HG02885 (cell line): ENCODE measurements around the gene APOL6.
"Not testable (repeated sequence)": the region's sequence is repeated elsewhere in the genome, so short reads cannot be mapped to it uniquely, and the experiment has no call there.

Experiments
- ATAC-seq: cut with Tn5 transposase; IDR thresholded peaks from one replicate; pipeline ENCODE4 v1.9.1; 2021; ENCODE audit warnings: mild to moderate bottlenecking; ENCODE audit not compliant: unreplicated experiment, poor library complexity

The APOL6 gene

DNA sequence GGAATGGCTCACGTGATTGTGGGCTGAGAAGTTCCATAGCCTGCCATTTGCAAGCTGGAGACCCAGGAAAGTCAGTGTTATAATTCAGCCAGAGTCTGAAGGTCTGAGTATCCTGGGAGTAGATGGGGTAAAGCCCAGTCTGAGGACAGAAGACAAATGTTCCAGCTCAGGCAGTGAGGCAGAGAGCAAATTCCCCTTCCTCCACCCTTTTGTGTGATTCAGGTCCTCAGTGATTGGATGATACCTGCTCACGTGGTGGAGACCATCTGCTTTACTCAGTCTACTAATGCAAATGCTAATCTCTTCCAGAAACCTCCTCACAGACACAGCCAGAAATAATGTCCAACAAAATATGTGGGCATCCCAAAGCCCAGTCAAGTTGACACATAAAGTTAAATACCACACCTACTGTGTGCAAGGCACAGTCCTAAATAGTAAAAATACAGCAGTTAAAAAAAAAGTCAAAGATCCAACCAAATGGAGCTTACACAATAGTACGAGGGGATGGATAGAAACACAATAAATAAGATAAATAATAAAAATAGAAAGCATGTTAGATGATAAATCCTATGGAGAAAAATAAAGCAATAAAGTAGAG is 13.2 kb upstream of the APOL6 start:
- ATAC-seq = no peak

DNA sequence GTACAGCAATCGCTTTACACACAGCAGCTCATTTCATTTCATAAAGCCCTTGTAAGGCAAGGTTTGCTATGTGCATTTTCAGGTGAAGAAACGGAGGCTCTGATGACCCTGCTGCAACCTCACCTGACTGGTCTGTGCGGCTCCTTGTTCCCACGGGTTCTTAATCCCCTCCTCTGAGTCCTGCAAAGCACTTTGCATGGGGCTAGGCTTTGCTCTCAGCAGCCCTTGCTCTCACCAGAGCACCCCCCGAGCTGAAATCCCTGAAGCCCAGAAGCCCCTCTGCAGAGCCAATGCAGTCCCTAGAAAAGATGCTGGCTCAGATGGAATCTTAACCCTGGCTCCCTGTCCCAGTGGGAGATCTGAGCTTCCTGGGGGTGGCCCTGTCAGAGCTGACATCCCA is 11.0 kb upstream of the APOL6 start:
- no peak for ATAC-seq

DNA sequence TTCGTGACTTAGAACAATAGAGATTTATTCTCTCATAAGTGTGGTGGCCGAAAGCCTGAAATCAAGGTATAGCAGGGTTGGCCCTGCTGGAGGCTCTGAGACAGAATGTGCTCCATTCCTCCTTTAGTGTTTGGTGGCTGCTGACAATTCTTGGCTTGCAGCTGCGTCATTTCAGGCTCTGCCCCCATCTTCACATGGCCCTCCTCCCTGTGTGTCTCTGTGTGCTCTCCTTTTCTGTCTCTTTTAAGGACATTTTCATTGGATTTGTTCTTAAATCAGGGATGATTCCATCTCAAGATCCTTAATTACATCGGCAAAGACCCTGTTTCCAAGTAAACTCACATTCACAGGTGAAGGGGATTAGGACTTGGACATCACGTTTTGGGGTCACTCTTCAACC is 10.2 kb upstream of the APOL6 start:
- no peak for ATAC-seq

DNA sequence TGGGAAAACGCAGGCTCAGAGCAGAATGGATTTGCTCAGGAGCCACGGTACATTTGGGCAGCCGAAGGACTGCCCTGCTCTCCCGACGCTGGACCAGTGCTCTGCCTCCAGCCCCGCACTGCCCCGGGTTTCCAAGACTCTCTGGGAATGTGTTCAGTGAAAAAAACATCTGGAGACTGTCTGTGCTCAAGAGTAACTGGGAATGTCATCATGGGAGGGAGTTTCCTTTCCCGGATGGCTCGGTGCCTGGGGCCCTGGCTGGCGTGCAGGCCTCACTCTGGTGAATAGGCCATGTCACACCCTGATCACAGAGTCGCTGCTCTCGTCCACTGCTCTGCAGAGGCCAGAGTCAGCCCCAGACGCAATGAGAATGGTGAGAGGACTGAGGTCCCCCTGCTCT is 9.8 kb upstream of the APOL6 start:
- ATAC-seq = no peak

DNA sequence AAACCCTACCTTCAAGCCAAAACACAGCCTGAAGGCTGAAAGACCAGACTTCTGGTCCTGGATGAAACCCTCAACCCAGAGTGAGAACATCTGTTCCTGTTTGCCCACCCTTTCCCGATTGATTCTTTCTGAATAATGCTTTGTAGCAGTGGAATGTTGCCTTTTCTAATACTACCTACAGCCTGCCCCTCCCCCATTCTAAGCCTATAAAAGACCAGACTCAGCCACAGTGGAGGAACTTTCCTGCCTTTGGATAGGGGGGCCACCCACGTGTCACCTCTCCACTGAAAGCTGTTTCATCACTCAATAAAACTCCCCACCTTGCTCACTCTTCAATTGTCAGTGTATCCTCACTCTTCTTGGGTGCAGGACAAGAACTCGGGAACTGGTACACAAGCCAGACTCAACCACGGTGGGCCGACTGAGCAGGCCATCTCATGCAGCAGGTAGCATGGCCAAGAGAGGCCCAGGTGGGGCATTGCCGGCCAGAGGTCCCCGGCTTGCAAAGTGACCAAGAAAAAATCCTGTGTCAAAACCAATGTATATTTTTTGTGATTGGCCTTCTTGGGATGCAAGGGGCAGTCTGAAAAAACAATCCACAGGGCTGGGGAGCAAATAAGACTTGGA is 6.6 kb upstream of the APOL6 start:
- ATAC-seq = no peak

DNA sequence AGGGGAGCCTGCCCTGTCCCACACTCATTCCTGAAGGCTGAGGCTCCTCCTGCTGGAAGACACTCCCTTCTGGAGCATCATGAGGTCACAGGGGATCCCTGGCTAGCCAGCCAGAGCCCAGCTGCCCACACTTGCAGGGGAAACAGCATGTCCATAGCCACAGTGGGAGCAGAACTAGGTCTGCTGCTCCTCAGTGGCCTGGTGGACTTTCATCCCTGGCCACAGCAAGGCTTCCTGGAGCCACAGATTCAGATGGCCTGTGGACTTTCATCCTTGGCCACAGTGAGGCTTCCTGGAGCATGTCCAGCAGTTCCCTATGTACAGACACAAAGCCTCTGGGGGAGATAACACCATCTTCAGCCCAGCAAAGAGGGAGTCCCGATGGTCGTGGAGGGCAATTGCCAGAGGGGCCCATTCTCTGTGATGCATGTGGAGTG is 5.9 kb upstream of the APOL6 start:
- ATAC-seq = no peak

DNA sequence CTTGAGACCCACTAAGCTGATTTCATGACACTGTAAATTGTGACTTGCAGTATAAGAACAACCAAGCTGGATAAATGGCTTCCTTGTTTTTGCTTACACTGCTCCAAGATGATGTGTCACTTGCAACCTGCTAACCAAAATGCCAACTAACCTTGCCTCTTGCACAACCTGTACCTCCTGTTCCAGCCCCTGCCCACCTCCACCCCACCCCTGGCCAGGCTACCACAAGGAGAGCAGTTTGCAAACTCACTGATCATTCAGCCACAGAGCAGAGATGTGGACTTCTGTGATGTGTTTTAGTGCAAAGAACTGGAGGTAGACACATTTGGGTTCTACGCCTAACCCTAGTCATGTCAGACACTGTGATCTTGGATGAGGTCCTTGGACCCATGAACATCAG is 4.3 kb upstream of the APOL6 start:
- no peak for ATAC-seq

DNA sequence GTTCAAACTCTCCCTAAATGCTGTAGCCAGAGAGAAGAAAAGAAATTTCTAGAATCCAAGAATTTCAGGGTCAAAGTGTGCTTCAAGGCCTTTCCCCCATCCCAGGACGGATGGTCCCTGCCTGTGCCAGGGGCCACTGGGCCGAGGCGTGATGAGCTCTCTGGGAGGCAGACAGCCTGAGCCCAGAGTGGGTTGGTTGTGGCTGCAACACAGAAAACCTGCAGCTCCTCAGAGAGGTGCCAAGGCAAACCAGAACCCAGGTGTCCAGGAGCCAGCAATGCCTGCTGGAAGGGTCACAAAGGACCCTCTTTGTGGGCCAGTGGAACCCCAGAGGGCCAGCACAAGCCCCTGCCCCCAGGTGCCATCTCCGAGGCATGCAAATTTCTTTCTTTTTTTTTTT is 2.6 kb upstream of the APOL6 start:
- no peak for ATAC-seq

DNA sequence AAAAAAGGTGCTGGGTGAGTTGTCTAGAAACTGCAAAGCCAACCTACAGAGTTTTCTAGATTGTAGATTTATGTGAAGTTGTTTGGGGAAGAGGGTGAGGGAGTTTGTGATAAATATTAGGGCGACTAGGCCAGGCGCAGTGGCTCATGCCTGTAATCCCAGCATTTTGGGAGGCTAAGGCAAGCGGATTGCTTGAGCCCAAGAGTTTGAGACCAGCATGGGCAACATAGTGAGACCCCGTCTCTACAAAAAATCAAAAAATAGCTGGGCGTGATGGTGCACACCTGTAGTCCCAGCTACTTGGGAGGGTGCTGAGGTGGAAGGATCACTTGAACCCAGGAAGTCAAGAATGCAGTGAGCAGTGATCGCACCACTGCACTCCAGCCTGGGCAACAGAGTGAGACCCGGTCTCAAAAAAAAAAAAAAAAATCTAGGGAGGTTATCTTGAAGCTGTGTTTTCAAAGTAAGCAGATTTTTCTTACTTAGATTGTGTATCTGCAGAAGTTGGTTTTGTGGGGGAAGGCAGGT is 844 bp downstream of the APOL6 start:
- ATAC-seq = no peak

DNA sequence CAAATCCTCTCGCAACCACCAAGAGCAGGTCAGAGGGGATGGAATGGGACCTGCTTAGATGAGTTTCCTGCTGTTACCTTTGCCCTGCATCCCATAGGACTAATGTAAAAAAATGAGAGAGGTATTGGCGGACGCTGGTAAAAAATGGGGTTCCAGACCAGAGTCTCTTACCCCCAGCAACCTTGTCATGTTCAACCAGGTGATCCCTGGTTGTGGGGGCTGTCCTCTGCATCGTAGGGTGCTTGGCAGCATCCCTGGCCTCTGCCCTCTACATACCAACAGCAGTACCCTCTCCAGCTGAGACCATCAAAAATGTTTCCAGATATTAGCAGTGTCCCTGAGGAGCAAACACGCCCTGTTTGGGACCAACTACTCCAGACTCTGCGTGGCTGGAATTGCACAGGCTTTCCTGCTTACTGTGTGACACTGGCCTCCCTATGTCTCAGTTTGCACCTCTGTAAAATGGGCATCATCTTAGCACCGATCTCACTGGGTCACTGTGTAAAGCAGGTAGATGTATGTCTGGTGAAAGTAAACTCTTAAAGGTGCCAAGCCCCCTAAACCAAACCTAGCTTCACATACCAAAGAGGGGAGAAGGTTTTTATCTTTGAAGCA is 1.5 kb downstream of the APOL6 start:
- ATAC-seq = no peak

DNA sequence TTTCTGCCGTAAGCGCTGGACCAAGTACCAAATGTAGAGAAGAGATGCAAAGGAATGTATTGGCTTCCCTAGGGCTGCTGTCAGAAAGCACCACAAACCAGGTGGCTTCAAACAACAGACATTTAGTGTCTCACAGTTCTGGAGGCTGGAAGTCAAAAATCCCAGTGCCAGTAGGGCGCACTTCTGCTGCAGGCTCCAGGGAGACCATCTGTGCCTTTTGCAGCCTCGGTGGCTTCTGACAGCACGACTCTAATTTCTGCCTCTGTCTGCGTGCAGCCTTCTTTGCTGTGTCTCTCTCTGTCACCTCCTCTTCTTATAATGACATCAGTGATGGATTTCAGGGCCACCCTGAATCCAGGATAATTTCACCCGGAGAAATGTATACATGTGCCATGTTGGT is 2.8 kb downstream of the APOL6 start:
- ATAC-seq = no peak

DNA sequence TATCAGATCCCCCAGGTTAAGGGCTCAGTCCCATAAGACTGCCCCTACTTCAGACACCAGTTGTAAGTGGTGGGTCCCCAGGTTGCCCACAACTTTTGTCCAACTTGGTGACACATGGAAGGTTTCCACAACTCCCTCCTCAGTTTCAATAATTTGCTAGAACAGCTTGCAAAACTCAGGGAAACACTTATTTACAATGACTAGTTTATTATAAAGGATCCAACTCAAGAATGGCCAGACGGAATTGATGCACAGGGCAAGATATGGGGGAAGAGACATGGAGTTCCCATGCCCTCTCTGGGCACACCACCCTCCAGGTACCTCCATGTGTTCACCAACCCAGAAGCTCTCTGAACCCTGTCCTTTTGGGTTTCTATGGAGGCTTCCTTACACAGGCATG is 5.6 kb downstream of the APOL6 start:
- no peak for ATAC-seq

DNA sequence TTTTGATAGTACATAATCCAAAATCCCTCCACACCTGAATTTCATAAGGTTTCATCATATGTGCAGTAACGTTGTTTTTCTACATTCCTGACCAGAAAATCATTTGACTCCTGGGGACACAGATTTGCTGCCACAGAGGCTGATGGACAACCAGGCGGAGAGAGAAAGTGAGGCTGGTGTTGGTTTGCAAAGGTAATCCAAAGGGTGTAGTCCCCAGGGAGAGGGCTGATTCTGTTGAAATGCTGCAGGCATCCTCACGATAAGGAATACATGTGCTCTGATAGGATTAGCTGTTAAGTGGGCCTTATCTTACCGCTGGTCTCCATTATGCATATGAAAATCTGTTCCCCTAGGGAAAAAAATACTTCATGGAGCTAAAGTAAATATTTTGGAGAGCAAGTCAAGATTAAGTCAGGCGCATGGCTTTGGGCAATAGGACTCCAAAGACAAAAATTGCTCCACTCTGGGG is 8.1 kb downstream of the APOL6 start:
- no peak for ATAC-seq

DNA sequence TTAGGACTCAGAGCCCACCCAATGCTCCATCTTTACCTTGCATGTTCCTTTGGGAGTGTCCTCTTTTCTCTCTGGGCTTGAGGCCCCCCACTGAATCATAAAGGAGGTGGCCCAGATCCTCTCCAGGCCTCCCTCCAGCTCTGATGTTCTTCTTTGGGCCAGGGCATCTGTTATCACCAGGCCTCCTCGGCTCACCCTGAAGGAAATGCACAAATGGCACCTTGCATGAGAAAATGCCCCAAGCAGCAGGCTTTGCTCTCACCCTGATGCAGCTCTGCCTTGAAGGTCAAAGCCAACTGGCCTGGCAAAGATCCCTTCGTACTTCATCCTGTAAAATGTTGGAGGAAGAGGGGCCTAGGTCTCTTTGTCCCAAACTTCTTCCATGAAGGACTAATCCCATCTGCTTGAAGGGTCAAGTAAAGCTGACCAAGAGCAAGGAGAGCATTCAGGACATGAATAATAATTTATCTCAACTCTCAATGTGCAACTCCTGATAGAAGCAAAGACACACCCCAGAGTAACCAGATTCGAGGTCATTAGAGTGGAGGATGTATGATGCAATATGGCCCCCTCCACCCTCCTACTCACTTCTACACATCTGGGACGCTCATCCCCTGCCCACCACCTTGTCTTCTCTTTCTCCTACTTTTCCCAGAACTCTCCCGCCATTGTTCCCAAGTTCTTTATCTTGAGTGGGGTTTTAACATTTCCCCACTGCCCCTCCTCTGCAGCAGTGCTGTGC is 9.5 kb downstream of the APOL6 start:
- no peak for ATAC-seq

DNA sequence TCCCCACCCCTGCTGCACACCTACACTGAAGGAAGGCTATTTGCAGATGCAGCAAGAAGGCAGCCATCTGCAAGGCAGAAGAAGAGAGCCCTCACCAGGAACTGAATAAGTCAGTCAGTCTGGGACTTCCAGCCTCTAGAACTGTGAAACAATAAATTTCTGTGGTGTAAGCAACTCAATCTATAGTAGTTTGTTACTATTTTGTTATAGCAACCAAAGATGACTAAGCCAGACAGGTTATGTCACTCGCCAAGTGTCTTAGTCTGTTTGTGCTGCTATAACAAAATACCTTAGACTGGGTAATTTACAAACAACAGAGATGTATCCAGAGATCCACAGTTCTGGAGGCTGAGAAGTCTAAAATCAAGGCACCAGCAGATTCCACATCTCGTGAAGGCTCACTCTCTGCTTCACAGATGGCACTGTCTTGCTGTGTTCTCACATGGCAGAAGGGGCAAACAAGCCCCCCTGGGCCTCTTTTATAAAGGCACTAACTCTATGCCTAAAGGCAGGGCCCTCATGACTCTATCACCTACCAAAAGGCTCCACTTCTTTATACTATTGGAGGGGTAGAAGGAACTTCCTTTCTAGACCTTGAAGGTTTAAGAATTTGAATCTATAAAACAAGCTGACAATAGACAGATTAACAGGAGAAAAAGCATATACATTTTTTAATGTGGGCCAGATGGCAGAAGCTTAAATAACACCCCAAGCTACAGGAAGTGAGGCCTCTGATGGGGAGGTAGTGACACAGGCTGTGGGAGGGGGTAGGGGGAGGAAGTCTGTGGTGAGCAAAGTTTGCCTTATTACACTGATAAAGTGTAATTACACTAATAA is 12.3 kb downstream of the APOL6 start:
- ATAC-seq = no peak

DNA sequence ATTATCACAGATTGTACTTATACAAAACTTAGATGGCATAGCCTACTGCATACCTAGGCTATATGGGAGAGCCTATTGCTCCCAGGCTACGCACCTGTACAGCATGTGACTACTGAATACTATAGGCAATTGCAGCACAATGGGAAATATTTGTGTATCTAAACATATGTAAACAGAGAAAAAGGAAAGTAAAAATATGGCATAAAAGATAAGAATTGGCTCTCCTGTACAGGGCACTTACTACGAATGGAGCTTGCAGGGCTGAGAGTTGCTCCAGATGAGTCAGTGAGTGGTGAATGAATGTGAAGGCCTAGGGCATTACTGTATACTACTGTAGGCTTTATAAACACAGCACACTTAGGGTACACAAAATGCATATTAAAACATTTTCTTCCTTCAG is 13.2 kb downstream of the APOL6 start:
- ATAC-seq = no peak

DNA sequence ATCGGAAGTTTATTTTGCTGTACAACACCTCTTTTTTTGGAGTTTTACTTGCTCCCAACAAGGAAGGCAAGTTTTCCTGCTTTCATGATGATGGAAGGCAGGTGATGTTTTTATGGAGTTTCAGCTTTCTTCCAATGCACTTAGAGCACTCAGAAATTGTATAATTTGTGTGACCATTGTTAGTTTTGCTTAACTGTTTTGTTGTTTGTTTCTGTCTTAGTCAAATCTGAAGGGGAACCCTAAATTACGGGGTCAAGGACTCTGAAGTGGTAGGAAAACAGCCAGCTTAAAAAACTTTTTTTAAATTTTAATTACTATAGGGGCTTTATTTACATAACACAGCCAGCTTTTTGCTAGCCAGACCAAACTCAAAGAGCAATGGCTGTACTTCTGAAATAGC is 14.7 kb downstream of the APOL6 start:
- no peak for ATAC-seq

DNA sequence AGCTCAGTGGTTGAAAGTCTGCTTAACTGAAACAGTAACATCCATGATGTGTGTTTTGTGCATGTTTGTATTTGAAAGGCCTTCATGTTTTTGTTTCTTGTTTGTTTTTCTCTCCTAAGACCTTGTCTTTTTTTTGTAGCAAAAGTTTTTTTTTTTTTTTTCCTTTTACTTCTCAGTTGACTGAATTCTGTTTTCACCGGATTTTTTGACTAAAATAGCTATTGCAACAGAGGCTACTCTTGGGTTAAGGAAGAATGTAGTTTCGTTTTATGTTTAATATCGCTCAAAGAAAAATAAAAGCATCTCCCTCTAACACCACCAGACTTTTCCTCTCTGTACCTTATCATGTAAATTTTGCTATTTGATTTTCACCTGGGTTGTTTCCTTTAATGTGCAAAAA is 15.1 kb downstream of the APOL6 start:
- ATAC-seq = no peak

DNA sequence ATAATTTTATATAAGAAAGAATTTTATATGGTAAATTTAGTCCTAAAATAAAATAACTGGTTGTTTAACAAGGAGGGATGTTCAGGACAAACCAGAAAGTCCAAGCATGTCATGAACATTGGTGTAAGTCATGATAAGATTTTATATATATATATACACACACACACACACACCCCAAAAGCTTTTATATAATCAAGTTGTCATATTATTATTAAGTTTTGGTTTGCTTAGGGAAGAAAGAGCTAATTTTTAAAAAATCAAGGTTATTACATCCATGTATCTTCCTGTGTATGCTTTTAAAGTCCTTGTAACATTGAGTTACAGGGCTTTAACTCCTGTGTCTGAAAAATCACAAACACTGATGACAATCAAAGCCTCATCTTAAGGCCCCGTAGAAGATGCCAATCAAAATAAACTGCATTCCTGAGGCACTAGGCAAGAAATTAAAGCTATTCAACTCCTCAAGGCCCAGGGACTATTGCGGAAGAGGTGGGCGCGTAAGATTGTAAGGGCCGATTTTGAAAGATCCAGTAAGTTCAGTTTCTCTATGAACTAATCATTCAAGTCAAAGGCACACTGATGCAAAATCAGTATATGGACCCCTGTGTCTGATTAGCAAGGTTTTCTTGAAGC is 16.8 kb downstream of the APOL6 start:
- no peak for ATAC-seq

DNA sequence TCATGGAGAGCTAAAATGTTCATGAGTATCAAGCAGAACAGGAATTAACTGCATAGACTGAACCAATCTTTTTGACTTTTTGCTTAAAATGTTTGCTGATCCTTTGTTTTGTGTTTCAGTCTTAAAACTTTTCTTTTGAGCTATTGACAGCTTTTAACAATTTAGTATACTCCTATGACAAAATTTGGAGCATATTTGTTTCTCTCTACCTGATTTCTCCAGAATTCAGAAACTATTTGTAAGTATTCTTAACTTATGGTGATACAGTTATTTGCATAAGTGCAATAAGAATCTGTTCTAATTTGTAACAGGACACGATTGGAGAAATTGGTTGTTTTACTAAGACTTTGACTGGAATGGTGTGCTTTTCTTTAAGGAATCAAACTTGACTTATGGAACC is 18.5 kb downstream of the APOL6 start:
- ATAC-seq = not testable (repeated sequence)
